ENCODE measurements around the gene NIN. TPM values are rescaled to one million over a fixed set of nuclear protein-coding genes. Genes with fewer than 3 reads are reported as not detected.

The NIN gene
- total RNA-seq, 1 donor: 40.2 TPM

DNA sequence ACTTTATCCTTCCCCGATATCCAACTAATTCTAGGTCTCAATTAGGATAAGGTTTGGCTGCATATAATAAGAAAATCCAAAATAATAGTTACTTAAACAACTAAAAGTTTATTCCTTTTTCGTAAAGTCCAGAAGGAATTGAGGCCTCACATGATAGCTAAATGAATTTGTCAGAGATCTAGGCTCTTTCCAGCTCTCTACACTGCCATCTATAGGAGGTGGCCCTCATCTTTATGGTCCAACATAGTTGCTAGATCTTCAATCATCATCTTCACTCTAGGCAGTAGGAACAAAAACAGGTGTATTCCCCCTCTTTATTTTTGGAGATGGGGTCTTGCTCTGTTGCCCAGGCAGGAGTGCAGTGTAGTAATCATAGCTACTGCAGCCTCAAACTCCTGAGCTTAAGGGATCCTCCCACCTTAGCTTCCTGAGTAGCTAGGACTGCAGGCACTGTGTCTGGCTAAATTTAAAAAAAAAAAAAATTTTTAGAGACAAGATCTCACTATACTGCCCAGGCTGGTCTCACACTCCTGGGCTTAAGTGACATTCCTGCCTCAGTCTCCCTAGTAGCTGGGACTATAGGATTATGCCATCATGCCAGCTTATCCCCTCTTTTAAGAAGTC lies 116.4 kb downstream of the NIN start:
- H3K4me2 ChIP-seq (ENCODE audit: insufficient read depth, low read length): no peak overlapping the region
- H3K27ac ChIP-seq (ENCODE audit: low read depth, low read length): no peak overlapping the region
- no peaks in the 10 kb centered on the region for H3K36me3 ChIP-seq (ENCODE audit: insufficient read depth, low read length)
- no peaks in the 10 kb centered on the region for H3K9me3 ChIP-seq (ENCODE audit: low read depth, low read length)
- no peak overlapping the region for H2AFZ ChIP-seq (ENCODE audit: low read length)
- H3K27me3 ChIP-seq (ENCODE audit: insufficient read depth, low read length): no peaks in the 10 kb centered on the region
- no peaks in the 10 kb centered on the region for H3K4me1 ChIP-seq (ENCODE audit: insufficient read depth, low read length)
- DNase-seq (ENCODE audit: insufficient read length, low spot score, missing footprints): no peak
- no peak overlapping the region for H3K4me3 ChIP-seq (ENCODE audit: insufficient read depth, low read length)
- TF ChIP-seq CTCF (IDR thresholded peaks at IDR 0.05; ENCODE audit: extremely low read depth, low read depth, low read length): peak; percentile 53
- H3K79me2 ChIP-seq (ENCODE audit: insufficient read depth, low read length): no peaks in the 10 kb centered on the region
- H4K20me1 ChIP-seq (ENCODE audit: insufficient read depth, low read length): no peaks in the 10 kb centered on the region

GRCh38 chr14:50711043-50711442 lies 119.9 kb downstream of the NIN start:
- H3K4me3 ChIP-seq (ENCODE audit: insufficient read depth, low read length): no peak overlapping the region
- H3K4me1 ChIP-seq (ENCODE audit: insufficient read depth, low read length): no peaks in the 10 kb centered on the region
- no peaks in the 10 kb centered on the region for H3K79me2 ChIP-seq (ENCODE audit: insufficient read depth, low read length)
- DNase-seq (ENCODE audit: insufficient read length, low spot score, missing footprints): no peak
- no peak overlapping the region for H3K4me2 ChIP-seq (ENCODE audit: insufficient read depth, low read length)
- H3K36me3 ChIP-seq (ENCODE audit: insufficient read depth, low read length): no peaks in the 10 kb centered on the region
- H3K9me3 ChIP-seq (ENCODE audit: low read depth, low read length): no peaks in the 10 kb centered on the region
- H4K20me1 ChIP-seq (ENCODE audit: insufficient read depth, low read length): no peaks in the 10 kb centered on the region
- no peaks in the 10 kb centered on the region for H3K27me3 ChIP-seq (ENCODE audit: insufficient read depth, low read length)
- no peak overlapping the region for H2AFZ ChIP-seq (ENCODE audit: low read length)
- H3K27ac ChIP-seq (ENCODE audit: low read depth, low read length): no peak overlapping the region
- no peak for TF ChIP-seq CTCF (IDR thresholded peaks at IDR 0.05; ENCODE audit: extremely low read depth, low read depth, low read length)

- H3K27ac ChIP-seq (ENCODE audit: low read depth, low read length): no peak overlapping the region
- H3K4me2 ChIP-seq (ENCODE audit: insufficient read depth, low read length): no peak overlapping the region
- DNase-seq (ENCODE audit: insufficient read length, low spot score, missing footprints): no peak
- no peaks in the 10 kb centered on the region for H4K20me1 ChIP-seq (ENCODE audit: insufficient read depth, low read length)
- no peak overlapping the region for H3K4me3 ChIP-seq (ENCODE audit: insufficient read depth, low read length)
- H2AFZ ChIP-seq (ENCODE audit: low read length): no peak overlapping the region
- no peak for TF ChIP-seq CTCF (IDR thresholded peaks at IDR 0.05; ENCODE audit: extremely low read depth, low read depth, low read length)
- no peaks in the 10 kb centered on the region for H3K4me1 ChIP-seq (ENCODE audit: insufficient read depth, low read length)
- no peaks in the 10 kb centered on the region for H3K27me3 ChIP-seq (ENCODE audit: insufficient read depth, low read length)
- H3K36me3 ChIP-seq (ENCODE audit: insufficient read depth, low read length): no peaks in the 10 kb centered on the region
- no peaks in the 10 kb centered on the region for H3K9me3 ChIP-seq (ENCODE audit: low read depth, low read length)
- no peaks in the 10 kb centered on the region for H3K79me2 ChIP-seq (ENCODE audit: insufficient read depth, low read length)
Observed at GRCh38 chr14:50705026-50705593, 125.9 kb downstream of the NIN start.

DNA sequence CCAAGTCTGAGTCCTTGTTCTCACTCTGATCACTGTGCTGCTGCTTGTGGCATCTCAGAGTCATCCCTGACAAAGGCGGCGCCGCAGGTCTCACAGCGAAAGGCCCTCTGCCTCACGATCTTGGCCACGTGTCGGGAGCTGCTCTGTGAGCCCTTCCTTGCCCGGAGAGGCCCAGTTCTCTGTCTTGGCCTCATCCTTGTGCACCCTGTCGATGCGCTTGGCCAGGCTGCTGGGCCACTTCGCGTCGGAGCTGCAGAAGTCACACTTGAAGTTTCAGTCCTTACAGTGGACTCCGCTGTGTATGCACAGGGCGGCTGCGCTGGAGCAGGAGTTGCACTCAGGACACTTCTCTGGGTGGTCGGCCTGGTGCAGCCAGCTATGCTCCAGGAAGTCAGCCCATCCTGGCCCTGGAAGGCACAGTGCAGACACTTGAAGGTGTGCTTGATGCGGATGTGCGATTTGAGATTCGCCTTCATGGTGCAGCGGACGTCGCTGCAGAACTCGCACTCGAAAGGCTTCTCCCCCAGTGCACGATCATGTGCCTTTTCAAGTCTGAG lies 126.4 kb downstream of the NIN start:
- Histone ChIP-seq H2AFZ (ENCODE audit: low read length) (no peak overlapping the region), H3K4me3 (ENCODE audit: insufficient read depth, low read length) (no peak overlapping the region), H3K4me1 (ENCODE audit: insufficient read depth, low read length) (no peaks in the 10 kb centered on the region), H3K9me3 (ENCODE audit: low read depth, low read length) (no peaks in the 10 kb centered on the region), H4K20me1 (ENCODE audit: insufficient read depth, low read length) (no peaks in the 10 kb centered on the region), H3K27me3 (ENCODE audit: insufficient read depth, low read length) (no peaks in the 10 kb centered on the region), H3K4me2 (ENCODE audit: insufficient read depth, low read length) (no peak overlapping the region), H3K79me2 (ENCODE audit: insufficient read depth, low read length) (no peaks in the 10 kb centered on the region), H3K27ac (ENCODE audit: low read depth, low read length) (no peak overlapping the region), H3K36me3 (ENCODE audit: insufficient read depth, low read length) (no peaks in the 10 kb centered on the region)
- TF ChIP-seq CTCF (IDR thresholded peaks at IDR 0.05; ENCODE audit: extremely low read depth, low read depth, low read length): no peak
- DNase-seq (ENCODE audit: insufficient read length, low spot score, missing footprints): no peak
